HG02870 (cell line): ENCODE data around the gene DLG4.
"Not testable (repeated sequence)": the region's sequence is repeated elsewhere in the genome, so short reads cannot be mapped to it uniquely, and the experiment has no call there.

ENCODE experiments used
- ATAC-seq: cut with Tn5 transposase; IDR thresholded peaks from one replicate; pipeline ENCODE4 v1.9.1; 2021; ENCODE audit warnings: mild to moderate bottlenecking, moderate library complexity; ENCODE audit not compliant: unreplicated experiment

DLG4 gene

DNA sequence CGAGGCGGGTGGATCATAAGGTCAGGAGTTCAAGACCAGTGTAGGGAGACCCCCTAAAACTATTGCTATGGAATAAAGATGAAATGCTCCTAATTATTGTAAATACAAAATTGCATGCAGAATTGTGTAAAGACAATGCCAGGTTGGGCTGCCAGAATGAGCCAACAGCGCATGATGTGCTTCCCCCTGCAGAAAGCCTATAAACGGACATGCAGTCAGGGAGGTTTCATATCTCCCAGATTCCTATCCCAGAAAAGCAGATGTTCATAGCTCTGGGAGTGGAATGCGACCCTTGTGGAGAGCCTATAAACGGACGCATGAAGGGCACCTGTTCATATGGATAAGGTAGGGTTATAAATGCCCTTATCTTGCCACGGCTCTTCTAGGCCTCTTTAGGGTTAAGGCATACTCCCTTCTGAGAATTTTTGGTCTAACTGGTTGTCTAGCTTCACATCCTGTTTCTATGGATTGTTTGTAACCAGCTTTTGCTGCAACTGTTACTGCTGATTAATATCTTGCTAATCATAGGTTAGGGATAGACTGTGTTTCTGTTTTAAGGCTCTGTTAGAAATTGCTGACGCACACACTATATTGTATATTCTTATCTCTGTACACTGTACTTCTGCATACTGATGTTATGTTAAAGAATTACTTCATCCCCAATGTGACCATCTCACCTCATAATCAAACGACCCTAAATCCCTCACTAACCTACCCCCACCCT, 50.6 kb downstream of the DLG4 start:
- not testable (repeated sequence) for ATAC-seq

DNA sequence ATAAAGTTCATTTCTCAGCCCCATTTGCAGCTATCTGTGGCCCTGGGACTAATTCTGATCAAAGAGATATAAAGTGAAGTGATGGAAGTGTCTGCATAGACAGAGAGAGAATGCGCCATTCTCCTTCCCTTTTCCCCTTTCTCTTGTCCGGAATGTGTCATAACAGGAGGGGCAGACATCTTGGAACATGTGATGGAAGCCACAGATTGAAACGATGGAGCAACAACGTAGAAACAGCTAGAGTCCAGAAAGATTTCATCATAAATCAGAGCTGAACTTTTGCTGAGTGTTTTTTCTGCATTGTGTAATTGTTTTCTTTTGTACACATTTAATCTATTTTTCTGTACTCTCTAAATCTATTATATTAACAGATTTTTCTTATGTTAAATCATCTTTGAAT, 51.8 kb downstream of the DLG4 start:
- no peak for ATAC-seq

DNA sequence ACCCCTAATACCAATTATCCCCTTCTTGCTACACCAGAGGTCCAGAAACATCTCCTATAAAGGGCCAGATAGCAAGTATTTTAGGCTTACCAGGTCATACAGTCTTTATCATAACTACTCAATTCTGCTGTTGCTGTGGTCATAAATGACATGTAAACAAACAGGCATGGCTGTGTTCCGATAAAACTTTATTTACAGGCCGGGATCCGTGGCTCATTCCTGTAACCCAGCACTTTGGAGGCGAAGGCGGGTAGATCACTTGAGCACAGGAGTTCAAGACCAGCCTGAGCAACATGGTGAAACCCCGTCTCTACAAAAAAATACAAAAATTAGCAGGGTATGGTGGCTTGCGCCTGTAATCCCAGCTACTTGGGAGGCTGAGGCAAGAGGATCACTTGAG, 52.8 kb downstream of the DLG4 start:
- no peak for ATAC-seq

DNA sequence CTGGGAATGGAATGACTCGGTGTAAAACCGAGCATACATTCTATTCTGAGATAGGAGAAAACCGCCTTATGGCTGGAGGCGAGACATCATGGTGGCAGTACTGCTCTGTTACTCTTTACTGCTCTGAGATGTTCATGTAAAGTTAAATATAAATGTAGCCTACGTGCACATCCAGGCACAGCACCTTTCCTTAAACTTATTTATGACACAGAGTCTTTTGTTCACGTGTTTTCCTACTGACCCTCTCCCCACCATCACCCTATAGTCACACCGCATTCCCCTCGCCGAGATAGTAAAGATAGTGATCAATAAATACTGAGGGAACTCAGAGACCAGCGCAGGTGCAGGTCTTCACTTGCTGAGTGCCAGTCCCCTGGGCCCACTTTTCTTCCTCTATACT, 60.1 kb downstream of the DLG4 start:
- not testable (repeated sequence) for ATAC-seq

DNA sequence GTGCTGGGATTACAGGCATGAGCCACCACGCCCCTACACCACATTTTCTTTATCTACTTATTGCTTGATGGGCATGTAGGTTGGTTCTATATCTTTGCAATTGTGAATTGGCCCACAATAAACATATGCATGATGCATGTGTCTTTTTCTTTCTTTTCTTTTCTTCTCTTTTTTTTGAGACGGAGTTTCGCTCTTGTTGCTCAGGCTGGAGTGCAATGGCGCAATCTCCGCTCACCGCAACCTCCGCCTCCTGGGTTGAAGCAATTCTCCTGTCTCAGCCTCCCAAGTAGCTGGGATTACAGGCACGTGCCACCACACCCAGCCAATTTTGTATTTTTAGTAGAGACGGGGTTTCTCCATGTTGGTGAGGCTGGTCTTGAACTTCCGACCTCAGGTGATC, 61.2 kb downstream of the DLG4 start:
- ATAC-seq: not testable (repeated sequence)

DNA sequence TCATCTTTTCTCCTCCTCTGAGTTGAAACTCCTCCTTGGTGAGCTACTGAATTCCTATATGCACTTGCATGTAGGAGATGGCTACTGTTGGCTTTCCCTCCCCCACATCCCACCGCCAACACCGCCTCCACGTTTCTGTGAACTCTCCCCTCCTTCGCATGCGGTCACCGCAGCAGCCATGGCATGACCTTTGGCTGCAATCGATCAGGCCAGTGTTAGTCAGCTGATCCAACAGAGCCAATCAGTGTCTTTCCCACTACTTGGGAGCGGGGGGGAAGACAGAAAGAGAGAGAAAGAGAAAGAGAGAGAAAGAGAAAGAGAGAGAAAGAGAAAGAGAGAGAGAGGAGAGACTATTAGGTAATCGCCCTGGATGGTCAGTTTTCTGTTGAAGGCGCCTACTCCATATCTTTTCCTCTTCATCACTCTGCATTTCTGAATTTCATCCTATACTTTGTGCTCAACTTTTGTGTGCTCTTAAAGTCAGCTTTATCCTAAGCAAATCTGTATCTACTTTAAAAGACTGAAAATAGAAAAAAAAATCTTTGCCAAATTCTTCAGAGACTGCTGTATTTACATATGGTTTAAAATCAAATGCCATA, 63.2 kb downstream of the DLG4 start:
- ATAC-seq: no peak

DNA sequence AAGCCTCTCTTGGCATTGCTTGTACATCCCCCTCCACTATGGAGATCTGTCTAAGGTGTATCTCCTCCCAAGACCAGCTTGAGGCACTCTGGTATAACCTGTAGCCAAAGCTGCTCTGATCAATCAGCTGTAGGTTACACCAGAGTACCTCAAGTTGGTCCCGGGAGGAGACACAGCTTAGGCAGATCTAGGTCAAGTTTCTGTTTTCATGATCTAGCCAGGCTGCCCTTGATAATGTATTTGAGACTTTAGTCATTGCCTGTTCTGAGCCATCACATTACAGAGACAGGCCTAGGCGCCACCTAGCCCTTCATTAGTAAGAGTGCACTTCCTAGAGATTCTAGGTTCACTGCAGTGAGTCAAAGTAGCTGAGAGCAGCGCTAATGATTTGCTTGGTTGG, 71.9 kb downstream of the DLG4 start:
- no peak for ATAC-seq

DNA sequence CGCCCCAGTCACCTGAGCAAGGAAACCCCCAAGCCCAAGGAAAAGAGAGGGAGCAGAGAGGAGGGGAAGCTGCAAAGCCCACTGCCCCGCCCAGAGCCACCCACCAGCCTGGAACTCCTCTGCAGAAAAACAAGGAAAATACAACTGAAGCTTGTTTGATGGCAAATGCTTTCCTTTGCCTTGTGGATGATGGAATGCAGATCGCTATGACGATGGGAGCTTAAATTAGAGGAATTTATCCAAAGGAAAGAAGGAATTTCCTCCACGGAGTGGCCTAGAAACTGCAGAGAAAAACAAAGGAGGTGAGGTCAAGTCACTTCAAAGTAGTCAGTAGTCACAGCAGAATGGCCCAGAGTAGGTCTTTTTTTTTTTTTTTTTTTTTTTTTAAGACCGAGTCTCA, 73.5 kb downstream of the DLG4 start:
- ATAC-seq: no peak

DNA sequence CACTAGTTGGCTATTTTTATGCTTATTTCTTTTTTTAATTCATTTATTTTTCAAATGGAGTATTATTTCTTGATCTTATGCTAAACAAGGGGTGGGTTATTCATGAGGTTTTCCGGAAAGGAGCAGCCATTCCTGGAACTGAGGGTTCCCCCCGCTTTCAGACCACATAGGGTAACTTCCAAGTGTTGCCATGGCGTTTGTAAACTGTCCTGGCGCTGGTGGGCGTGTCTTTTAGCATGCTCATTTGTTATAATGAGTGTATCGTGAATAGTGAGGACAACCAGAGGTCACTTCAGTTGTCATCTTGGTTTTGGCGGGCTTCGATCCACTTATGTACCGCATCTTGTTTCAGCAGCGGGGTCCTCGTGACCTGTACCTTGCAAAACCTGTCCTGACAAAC, 75.4 kb downstream of the DLG4 start:
- ATAC-seq: no peak

DNA sequence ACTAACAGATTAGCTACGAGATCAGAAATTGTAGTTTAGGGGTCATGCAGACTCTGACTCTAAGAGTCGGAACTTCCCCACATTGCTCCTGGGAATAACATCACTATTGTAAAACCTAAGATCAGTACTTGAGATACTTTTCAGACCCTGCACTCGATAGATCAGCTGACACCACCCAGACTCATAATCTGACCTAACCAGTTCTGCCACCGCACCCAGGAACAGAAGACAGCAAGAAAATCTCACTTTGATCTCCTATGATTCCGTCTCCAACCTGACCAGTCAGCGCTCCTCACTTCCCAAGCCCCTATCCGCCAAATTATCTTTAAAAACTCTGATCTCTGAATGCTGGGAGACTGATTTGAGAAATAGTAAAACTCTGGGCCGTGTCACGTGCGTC, 77.8 kb downstream of the DLG4 start:
- ATAC-seq: no peak

DNA sequence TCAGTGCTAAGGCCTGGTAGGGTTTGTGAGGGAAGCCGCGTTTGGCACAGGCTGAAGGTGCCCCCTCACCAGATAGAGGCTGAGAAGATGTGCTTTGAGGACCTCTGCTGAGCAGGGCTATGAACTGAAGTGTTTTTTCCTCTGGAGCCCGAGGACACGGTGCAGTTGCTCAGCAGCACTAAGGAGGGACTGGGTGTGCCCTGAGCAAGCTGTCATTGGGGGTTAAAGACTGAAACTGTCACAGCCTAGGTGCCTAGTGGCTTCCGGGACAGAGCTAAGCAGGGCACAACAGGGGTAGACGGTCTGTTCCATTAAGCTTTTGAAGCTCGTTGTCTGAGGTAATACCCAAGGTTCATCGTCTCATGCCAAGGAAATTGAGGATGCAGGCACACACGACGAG, 80.2 kb downstream of the DLG4 start:
- ATAC-seq: no peak

DNA sequence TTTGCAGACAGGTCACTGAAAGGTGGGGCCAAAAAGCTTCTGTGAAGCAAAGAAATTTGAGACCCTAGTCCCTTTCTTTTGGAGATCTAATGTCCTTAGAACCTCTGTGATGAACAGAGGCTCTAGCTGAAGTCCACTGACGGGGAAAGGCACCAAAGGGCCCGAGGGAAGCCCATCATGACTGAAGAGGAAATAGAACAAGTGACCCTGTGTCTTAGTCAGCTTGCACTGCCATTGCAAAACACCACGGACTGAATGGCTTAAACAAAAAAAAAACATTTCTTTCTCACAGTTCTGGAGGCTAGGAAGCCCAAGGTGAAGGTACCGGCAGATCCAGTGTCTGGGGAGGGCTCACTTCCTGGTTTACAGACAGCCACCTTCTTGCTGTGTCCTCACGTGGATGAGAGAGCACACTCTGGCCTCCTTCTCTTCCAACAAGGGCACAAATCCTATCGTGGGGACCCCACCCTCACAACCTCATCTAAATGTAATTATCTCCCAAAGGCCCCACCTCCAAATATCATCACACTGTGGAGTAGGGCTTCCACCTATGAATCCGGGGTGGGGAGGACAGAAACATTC, 80.7 kb downstream of the DLG4 start:
- ATAC-seq: no peak

DNA sequence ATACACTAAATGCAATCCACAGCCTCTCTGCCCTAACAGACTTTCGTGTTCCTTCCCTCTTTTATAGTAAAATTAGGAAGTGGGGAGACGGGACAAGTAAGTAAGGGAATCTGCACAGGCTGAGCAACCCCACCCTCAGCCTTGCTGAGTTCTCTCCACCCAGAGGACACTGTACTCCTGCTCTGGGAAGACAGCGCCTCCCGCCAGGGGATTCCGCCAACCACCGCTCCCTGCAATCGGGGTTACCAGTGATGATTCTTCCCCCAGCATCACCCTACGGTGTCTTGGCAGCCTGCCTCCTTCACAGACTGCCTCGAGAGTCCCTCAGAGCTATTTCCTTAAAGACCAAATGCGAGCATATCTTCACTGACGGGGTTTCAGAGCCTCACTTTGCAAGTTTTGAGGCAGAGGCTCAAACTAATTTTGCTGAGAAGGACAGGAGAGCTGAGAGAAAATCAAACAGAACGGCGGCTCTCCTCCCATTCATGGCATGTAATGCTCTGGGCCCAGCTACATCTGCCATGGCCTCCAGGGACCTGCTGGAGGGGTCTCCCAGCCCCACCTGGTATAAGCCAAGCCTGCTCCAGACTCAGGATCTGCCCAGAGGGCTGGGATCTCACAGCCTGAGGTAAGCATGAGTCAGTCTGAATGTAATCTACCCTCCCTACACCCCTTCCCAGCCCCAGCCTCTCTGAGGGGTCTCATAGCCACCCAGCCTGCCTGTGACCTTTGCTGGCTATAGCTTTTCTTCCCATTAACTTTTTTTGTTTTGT, 82.3 kb downstream of the DLG4 start:
- ATAC-seq: no peak
